K562 (cell line): Measurements from ENCODE around the gene MAGI1. TPM values are rescaled to one million over a fixed set of nuclear protein-coding genes. Genes with fewer than 3 reads are reported as not detected.

Experiments used
- ATF2 ChIP-seq: sonication (generic); formaldehyde crosslinking; IDR thresholded peaks from 2 replicates; pipeline ENCODE4 v1.8.1; 2022; ENCODE audit warnings: missing genetic modification reagents
- EP400 ChIP-seq: fragments of 450-650 bp; IDR thresholded peaks from 2 replicates; pipeline ENCODE4 v1.6.1; 2017; ENCODE audit warnings: antibody characterized with exemption, mild to moderate bottlenecking, moderate library complexity
- HMGXB4 ChIP-seq: sonication (generic); formaldehyde crosslinking; IDR thresholded peaks from 2 replicates; pipeline ENCODE4 v1.8.1; 2023; ENCODE audit warnings: mild to moderate bottlenecking, missing genetic modification reagents
- MEF2D ChIP-seq: conservative IDR thresholded peaks from 2 replicates; pipeline ENCODE4 v1.6.1; 2016; ENCODE audit warnings: low read depth, missing genetic modification characterization, missing compliant biosample characterization
- MYNN ChIP-seq, 2 experiments: sonication (generic); formaldehyde crosslinking in 1 of 2; IDR thresholded peaks; 2 replicates each; pipeline versions ENCODE4 v1.5.0 to v1.6.1; 2016 to 2020; ENCODE audit warnings: antibody characterized with exemption in 1 of 2, missing genetic modification reagents in 1 of 2
- RAD51 ChIP-seq: fragments of 450-650 bp; IDR thresholded peaks from 2 replicates; pipeline ENCODE4 v1.7.1; 2016; ENCODE audit warnings: low read depth, mild to moderate bottlenecking, borderline replicate concordance
- SAFB ChIP-seq: fragments of 200-400 bp; formaldehyde crosslinking; IDR thresholded peaks from 2 replicates; pipeline ENCODE4 v1.6.1; 2017; ENCODE audit warnings: low read depth, low read length, borderline replicate concordance
- STAT6 ChIP-seq: sonication (generic); formaldehyde crosslinking; IDR thresholded peaks from 2 replicates; pipeline ENCODE4 v1.8.1; 2023; ENCODE audit warnings: mild to moderate bottlenecking, missing genetic modification reagents
- TFE3 ChIP-seq: fragments of 450-650 bp; formaldehyde crosslinking; IDR thresholded peaks from 2 replicates; pipeline ENCODE4 v1.4.0; 2020; ENCODE audit warnings: mild to moderate bottlenecking, mixed read lengths
- ZBTB49 ChIP-seq: sonication (generic); formaldehyde crosslinking; IDR thresholded peaks from 2 replicates; pipeline ENCODE4 v1.8.0; 2022; ENCODE audit warnings: missing genetic modification reagents, mild to moderate bottlenecking, borderline replicate concordance
- ZNF121 ChIP-seq: sonication (generic); formaldehyde crosslinking; conservative IDR thresholded peaks from 2 replicates; pipeline ENCODE4 v1.8.0; 2022; ENCODE audit warnings: missing genetic modification reagents
- polyA plus RNA-seq, 8 experiments: library from polyadenylated mRNA; depleted of rRNA in 4 of 8; stranded (reverse) in 5 of 8; unstranded in 3 of 8; fragments of >200 nt; fragmentation: Nextera tagmentation in 2 of 8; fragmentation: Illumina TruSeq in 1 of 8; extraction: Ambion mirVana in 2 of 8; extraction: Trizol in 1 of 8; gene quantifications; 2 replicates each; pipeline versions ENCODE4 v1.2.1 to v1.2.3, GENCODE V29; 2011 to 2014; ENCODE audit warnings: inconsistent platforms in 1 of 8, missing spikeins in 1 of 8
- total RNA-seq, 7 experiments: library from RNA; depleted of rRNA in 6 of 7; stranded (reverse); fragments of >200 nt in 6 of 7; fragmentation: Illumina TruSeq in 2 of 7; extraction: Trizol in 2 of 7; gene quantifications; 2 replicates each; pipeline versions ENCODE4 v1.2.1 to v1.2.3, GENCODE V29; 2011 to 2021; ENCODE audit warnings: low replicate concordance in 1 of 7
- TF ChIP-seq, protein P1 (sequence below): sonication (generic); formaldehyde crosslinking; IDR thresholded peaks from 2 replicates; pipeline ENCODE4 v1.5.0; 2020; ENCODE audit warnings: missing genetic modification reagents
- TF ChIP-seq, protein P2 (sequence below): fragments of 250-450 bp; sonication (Bioruptor Pico); IDR thresholded peaks from 2 replicates; pipeline ENCODE4 v1.8.0; 2021; ENCODE audit warnings: moderate library complexity, mild to moderate bottlenecking, inconsistent platforms
- TF ChIP-seq, protein P3 (sequence below): fragments of 250-450 bp; sonication (Bioruptor Pico); IDR thresholded peaks from 2 replicates; pipeline ENCODE4 v1.8.0; 2022; ENCODE audit warnings: inconsistent platforms, mild to moderate bottlenecking, moderate library complexity, borderline replicate concordance

MAGI1 gene
- total and polyA plus RNA-seq, 9 of the 15 experiments (the other 6 are each of a cell fraction or from before 2014, with no cell fraction given): 7.8 to 59.4 (median 43.2) TPM

- TF ChIP-seq RAD51 (peak; percentile 72), EP400 (peak; percentile 52), HMGXB4 (CRISPR knock-in tag) (no peak), ATF2 (CRISPR knock-in tag) (no peak), TFE3 (CRISPR knock-in tag) (no peak; the same call in 1 of the 2 replicates), SAFB (no peak), ZNF121 (CRISPR knock-in tag) (no peak), MEF2D (tag) (no peak), ZBTB49 (CRISPR knock-in tag) (no peak), STAT6 (CRISPR knock-in tag) (no peak), MYNN (IDR thresholded peaks at IDR 0.05) (no peak), MYNN (CRISPR knock-in tag; IDR thresholded peaks at IDR 0.05) (no peak)
- TF ChIP-seq, protein P1, sequence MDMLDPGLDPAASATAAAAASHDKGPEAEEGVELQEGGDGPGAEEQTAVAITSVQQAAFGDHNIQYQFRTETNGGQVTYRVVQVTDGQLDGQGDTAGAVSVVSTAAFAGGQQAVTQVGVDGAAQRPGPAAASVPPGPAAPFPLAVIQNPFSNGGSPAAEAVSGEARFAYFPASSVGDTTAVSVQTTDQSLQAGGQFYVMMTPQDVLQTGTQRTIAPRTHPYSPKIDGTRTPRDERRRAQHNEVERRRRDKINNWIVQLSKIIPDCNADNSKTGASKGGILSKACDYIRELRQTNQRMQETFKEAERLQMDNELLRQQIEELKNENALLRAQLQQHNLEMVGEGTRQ: peak; percentile 18; the same call in 1 of the 2 replicates
- TF ChIP-seq, protein P2, sequence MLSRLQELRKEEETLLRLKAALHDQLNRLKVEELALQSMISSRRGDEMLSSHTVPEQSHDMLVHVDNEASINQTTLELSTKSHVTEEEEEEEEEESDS (CRISPR knock-in tag): no peak
- TF ChIP-seq, protein P3, sequence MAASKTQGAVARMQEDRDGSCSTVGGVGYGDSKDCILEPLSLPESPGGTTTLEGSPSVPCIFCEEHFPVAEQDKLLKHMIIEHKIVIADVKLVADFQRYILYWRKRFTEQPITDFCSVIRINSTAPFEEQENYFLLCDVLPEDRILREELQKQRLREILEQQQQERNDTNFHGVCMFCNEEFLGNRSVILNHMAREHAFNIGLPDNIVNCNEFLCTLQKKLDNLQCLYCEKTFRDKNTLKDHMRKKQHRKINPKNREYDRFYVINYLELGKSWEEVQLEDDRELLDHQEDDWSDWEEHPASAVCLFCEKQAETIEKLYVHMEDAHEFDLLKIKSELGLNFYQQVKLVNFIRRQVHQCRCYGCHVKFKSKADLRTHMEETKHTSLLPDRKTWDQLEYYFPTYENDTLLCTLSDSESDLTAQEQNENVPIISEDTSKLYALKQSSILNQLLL (CRISPR knock-in tag): no peak
These were observed 463.3 kb downstream of the MAGI1 start (continued) for GRCh38 chr3:65575376-65575840.
